Anterior cingulate cortex (tissue), 58 donors: ENCODE data around the gene NR5A2.

Source experiments
- DNase-seq, 58 donors: peaks; one replicate each; lab custom pipeline; 2025; lab: John Stamatoyannopoulos, UW

The NR5A2 gene

GRCh38 chr1:200027264-200027823 lies at the start of gene NR5A2:
NR5A2 (plus strand) TSS chr1:200027710; CDS start chr1:200027848, 138 bp downstream.
- no peak for DNase-seq

DNA sequence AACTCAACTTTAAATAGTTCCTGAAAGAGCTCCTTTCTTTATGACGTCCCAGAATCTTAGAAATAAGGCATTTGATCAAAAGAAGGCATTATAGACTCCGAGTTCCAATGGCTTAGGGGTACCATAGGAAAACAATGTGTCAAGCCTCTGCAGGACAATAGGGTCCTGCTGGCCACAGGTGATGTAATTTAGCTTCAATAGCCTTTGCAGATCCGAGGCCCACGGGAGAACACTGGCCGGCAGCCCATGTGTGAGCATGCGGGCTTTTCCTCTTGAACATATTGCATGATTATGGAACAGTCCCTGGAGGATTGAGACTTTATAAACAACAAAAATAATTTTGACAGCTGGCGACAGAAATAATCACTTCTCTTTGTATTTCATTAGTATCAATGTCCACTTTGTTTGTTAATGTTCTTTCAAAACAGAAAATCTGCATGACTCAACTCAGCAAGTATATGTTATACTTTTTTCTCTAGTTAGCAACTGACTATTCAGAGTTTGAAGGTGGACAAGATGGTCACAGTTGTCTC lies 49.0 kb upstream of the NR5A2 start:
- DNase-seq: no peak

DNA sequence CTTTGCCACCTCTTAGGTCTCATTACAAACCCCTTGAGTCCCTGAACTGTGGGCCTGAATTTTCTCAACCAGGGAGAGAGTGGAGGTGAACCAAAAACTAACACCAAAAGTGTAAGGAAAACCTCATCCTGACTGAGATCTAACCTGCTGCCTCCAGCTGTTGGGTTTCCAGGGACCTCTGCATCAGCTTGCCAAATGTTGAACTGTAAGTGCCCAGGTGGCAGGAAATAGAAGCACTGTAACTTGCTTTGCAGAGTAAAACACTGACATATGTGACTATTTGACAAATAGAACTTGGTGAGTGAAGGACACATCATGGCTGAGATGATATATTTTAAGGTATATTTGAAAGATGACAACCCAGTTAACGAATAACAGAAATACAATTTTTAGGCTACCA lies 48.4 kb upstream of the NR5A2 start:
- DNase-seq: no peak

GRCh38 chr1:199981584-199981983 lies 45.9 kb upstream of the NR5A2 start:
- DNase-seq: no peak

- DNase-seq: no peak
Observed at GRCh38 chr1:199982606-199983005, 44.9 kb upstream of the NR5A2 start.

GRCh38 chr1:199983531-199983930 lies 44.0 kb upstream of the NR5A2 start:
- DNase-seq: no peak

- no peak for DNase-seq
Observed at GRCh38 chr1:199995096-199995685, 32.3 kb upstream of the NR5A2 start.

- DNase-seq: no peak
Observed at GRCh38 chr1:200005165-200005564, 22.3 kb upstream of the NR5A2 start.

DNA sequence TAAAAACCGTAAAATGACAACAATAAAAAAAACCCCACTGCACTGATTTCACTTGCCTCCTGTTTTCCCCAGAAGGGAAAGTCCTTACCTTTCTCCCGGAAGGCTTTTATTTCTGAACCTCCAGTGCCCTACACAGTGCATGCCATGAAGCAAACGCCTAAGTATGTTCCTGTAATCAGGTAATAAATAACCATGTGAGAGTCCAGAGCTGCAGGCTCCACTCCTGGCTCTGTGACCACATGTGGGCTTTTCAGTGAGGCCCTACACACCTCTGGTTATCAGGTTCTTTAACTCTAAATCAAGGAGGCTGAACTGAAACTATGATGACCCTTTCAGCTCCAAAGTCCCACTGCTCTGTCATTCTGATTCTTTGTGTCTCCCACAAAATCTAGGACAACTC lies 20.8 kb upstream of the NR5A2 start:
- DNase-seq: no peak

DNA sequence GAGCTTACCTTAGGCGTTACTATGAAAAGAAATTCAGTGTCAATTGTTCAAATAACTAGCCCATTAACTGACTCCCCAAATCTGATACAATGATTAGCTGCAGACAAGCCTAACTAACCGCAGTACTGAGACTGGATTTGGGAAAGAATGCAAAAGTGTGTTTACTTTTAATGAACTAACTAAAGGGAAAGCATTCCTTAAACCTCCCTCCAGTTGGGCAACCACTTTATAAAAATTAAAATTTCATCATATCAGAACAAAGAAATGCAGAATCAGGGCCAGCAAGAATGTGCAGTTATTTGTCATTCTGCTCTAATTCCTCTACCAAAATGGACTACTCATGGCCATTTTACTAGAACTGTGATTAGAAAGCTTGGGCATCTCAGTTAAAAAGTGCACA lies 11.7 kb upstream of the NR5A2 start:
- no peak for DNase-seq

DNA sequence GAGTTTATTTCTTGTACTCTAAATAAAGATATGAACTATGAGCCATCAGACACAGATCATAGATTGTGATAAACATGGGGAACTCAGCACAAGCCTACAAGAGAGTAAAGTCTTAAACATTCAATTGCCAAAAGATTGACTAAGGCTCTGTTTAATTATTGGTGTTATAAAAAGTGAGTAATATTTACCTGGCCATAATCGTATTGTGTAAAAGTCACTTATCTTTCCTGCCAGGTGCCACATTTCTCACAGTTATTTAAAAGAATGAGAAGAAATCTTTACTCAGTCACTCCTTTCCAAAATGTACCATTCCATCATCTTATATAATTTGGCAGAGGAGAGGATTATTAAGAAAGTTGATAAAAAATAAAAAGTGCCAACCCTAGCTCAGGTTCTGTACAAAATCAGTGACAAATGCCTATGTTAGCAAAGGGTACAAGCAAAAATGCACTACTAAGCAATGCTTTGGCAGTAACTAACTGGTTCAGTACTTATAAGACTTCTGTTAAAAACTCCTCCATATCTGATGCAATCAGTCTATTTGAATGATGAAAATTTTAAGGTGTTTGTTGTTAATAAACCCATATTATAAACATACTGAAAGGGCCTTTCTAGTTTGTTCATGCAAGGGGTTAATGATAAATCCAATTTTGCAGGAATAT lies 5.8 kb upstream of the NR5A2 start:
- DNase-seq: no peak

DNA sequence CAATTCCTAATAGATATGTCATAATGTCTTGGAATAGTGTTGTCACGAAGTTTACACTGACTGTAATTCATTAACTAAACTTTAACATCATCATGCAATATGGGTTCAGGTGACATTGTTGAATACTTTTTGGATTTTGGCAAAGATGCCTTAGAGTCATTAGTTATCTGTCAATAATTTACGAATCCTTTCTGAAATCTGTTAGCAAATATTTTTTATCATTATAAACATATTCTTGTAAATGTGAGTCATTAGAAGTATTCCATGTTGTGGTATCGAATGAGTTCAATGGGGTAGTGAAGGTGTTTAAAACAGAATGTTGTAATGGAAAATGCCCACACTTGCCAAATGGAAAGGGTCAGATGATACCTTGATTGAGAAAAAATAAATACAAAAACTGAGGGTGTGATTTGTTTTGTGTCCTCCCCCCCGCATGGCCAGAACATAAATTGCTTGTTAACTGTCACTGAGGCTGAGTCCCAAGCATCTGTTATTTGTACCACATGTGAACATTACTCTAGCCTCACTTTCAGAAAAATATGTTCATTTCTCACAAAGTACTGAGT lies 5.2 kb upstream of the NR5A2 start:
- DNase-seq: no peak

DNA sequence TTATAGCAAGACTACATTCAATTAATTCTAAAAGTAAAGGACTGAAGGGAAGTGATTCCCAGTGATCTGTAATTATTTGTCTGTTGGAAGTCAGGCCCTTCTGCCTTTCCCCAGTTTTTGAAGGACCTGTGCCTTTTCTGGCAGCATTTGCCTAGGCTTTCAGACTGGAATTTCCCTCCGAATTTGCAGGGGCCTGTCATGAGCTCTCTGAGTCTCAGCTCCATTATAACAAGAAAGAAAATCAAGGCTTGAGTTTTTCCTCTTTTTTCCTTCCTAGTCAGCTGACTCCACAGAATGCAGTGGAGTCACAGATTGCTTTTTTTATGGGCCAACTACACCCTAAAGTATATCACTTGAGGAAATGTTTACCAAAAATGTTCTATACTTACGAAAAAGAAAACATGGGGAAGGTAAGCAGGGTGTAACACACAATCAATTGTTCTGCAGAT lies 1.1 kb downstream of the NR5A2 start:
- DNase-seq: no peak

- peak in 1 of 58 donors; percentile 21 for DNase-seq
Observed at GRCh38 chr1:200029035-200029821, 1.7 kb downstream of the NR5A2 start.

- no peak for DNase-seq
Observed at GRCh38 chr1:200029822-200030152, 2.3 kb downstream of the NR5A2 start.

DNA sequence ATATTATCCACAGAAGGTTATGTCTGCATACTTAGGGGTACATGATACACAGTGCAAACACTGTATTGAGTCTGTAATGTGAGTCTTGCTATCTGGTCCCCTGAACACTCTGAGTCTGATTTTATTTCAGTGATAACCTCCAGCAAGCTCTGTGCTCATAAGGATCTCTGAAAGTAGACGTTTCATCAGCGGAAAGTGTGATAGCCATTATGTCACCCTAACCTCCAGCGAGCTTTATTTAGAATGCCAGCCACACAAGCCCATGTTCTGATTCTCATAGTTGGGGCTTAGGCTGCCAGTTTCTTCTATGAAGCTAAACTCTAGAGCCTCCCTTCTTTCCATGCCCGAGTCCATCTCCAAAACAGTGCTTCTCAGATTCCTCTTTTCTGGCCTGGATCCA lies 3.3 kb downstream of the NR5A2 start:
- DNase-seq: no peak

DNA sequence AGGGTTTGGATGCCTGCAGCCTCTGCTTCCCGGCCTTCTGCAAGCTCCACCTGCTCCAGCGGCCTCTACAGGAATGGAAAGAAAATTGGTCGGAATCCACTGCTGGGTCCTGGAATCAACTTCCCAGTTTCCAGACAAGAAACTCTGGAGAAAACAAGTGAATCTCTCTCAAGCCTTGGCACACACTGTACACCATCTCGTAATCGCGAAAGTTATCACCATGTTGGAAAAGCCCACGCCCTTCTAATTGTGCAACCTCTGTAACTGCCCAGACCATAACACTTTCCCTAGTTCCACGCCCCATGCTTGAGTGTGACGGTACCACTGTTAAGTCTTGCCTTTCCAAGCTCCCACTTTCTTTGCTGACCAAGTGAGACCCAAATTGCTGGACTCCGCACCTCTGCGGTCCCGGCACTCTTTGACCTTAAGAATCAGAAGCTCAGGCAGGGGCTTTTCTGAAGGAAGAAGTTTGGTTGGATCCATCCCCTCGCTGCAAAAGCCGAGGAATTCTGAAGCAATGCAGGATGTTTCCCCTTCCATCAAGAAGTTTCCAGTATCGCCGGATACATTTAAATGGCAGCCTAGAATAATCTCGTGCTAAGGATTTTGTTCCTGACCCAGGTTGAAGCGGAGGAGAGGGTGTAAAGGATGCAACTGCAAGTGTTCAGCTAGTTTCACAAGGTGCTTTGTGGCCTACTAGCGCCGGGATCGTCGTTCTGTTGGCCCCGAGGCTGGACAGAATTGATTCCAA lies 6.2 kb downstream of the NR5A2 start:
- DNase-seq: no peak

DNA sequence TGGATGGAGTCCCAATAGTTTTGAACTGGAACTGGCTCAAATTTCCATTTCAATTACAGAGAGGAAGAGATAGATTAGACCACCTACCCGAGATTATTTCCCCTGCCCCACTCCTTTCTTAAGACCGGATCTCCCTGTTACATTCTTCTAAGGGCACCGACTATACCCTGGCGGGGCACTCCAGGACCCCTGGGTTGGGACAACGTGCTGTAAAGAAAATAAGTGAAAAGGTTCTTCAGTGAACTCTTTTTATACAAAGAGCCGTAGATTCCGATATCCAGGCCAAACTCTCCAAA lies 6.7 kb downstream of the NR5A2 start:
- DNase-seq: no peak

DNA sequence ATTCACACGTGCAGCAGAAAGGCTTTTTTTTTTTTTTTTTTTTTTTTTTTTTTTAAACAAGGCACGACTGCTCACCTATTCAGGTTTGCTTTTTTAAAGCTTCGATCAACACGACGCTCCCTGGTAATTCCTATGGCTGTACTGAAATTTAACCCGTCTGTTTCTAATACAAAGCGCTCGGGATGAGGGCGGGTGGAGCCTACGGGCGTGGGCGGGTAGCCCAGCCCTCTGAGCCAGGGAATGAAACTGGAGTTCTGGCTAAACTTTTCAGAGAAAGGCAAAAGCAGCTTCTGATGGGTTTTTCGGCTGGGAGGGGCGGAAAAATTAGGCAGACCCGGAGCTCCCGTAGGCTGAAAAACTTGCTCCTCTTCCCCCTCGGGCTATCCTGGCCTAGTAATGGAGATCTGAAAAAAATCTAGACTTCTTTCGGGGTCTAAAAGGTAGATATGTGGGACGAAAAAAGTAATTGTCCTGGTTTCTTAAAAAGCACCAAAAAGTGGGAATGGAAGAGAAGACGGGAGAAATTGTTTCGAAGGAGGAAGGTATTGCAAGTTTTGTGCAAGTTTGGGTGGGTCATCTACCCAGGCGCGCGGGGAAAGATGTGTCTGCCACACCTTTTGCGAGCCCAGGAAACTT lies 7.4 kb downstream of the NR5A2 start:
- no peak for DNase-seq

GRCh38 chr1:200035397-200035955 lies 8.0 kb downstream of the NR5A2 start:
- DNase-seq: no peak
